Body of pancreas (tissue), 4 donors: ENCODE data around the gene TAS1R3. TPM values are rescaled to one million over a fixed set of nuclear protein-coding genes. Genes with fewer than 3 reads are reported as not detected.

Experiments
- ATAC-seq: fragments of 150-250 bp; one replicate; pipeline ENCODE4 v1.9.1; 2016
- DNase-seq, 4 donors: peaks; one replicate each; pipeline ENCODE4 v3.0.0-alpha.2; 2019
- H3K27ac ChIP-seq, 4 donors: fragments of 200-600 bp; sonication (generic); 1 replicate in 3 of 4; 2 replicates in 1 of 4; pipeline versions ENCODE4 v1.5.1 to v1.6.1; 2016 to 2019; ENCODE audit warnings: mild to moderate bottlenecking in 1 of 4, mixed read lengths in 1 of 4, moderate library complexity in 1 of 4
- H3K27me3 ChIP-seq, 2 donors: fragments of 200-600 bp; sonication (generic); one replicate each; pipeline ENCODE4 v1.6.0; 2016; ENCODE audit warnings: mild to moderate bottlenecking in 1 of 2
- H3K36me3 ChIP-seq, 2 donors: fragments of 200-600 bp; sonication (generic); replicated peaks in 1 of 2; 2 replicates each; pipeline ENCODE4 v1.5.1; 2016; ENCODE audit warnings: low read depth in 2 of 2; ENCODE audit not compliant: insufficient read depth in 1 of 2
- H3K4me1 ChIP-seq: fragments of 200-600 bp; sonication (generic); one replicate; pipeline ENCODE4 v1.6.0; 2016
- H3K4me3 ChIP-seq, 2 donors: fragments of 200-600 bp; sonication (generic); 1 replicate in 1 of 2; 2 replicates in 1 of 2; pipeline ENCODE4 v1.5.1; 2016 to 2019
- H3K9me3 ChIP-seq, 3 donors: fragments of 200-600 bp; sonication (generic); 1 replicate in 2 of 3; 2 replicates in 1 of 3; pipeline ENCODE4 v1.5.1; 2016
- CTCF ChIP-seq, 7 experiments: fragments of 450-650 bp in 4 of 7; fragments of 200-600 bp in 3 of 7; sonication (generic) in 3 of 7; IDR thresholded peaks; one replicate each; pipeline ENCODE4 v1.5.1; 2016 to 2019; ENCODE audit warnings: antibody characterized with exemption in 7 of 7
- POLR2A ChIP-seq, 3 donors: fragments of 450-650 bp; IDR thresholded peaks; one replicate each; pipeline ENCODE4 v1.6.1; 2016; ENCODE audit warnings: antibody characterized with exemption in 3 of 3, mild to moderate bottlenecking in 2 of 3
- WGBS, 2 donors: methylation state at CpG; one replicate each; pipeline ENCODE4 v1.1.5; 2017; 5-methylcytosine and 5-hydroxymethylcytosine counted together
- intact Hi-C: fragments of 100-400 bp; cut with DNase I; formaldehyde crosslinking; loops from one replicate; pipeline ENCODE4 v1.15.1; 2023
- total RNA-seq, 2 donors: library from RNA; depleted of rRNA; stranded (reverse); fragments of >200 nt; gene quantifications; one replicate each; pipeline ENCODE4 v1.1.0, GENCODE V29; 2016

The TAS1R3 gene
- total RNA-seq, 2 donors from 2014 or later = 0.26 TPM; not detected in 1

GRCh38 chr1:1359664-1360468, 28.8 kb downstream of the TAS1R3 start:
- Histone ChIP-seq H3K27ac (peak overlapping the region in 2 of 4 donors; percentile 21 to 34), H3K4me1 (peaks cover 1% of the 10 kb centered on the region), H3K4me3 (no peak overlapping the region), H3K36me3 (no peaks in the 10 kb centered on the region), H3K27me3 (peaks cover 0 to 6% of the 10 kb centered on the region in 2 donors), H3K9me3 (no peaks in the 10 kb centered on the region)
- DNase-seq (peak in 1 of 4 donors; percentile 16), ATAC-seq (peak; percentile 5)
- intact Hi-C loops = no loop called here
- no peak for TF ChIP-seq CTCF (IDR thresholded peaks at IDR 0.05)
- no peak for TF ChIP-seq POLR2A (IDR thresholded peaks at IDR 0.05)
- WGBS, 2 donors = 43 to 64% methylated on average over 14 to 28 of the region's 28 CpGs

- no peak overlapping the region for H3K4me3 ChIP-seq
- no peaks in the 10 kb centered on the region for H3K36me3 ChIP-seq
- ATAC-seq (peak; percentile 34), DNase-seq (peak in 2 of 4 donors; percentile 39 to 56)
- intact Hi-C loops = no loop called here
- H3K27ac ChIP-seq = peak overlapping the region in 1 of 4 donors; percentile 6
- no peaks in the 10 kb centered on the region for H3K9me3 ChIP-seq
- no peak for TF ChIP-seq CTCF (IDR thresholded peaks at IDR 0.05)
- TF ChIP-seq POLR2A (IDR thresholded peaks at IDR 0.05) = no peak
- H3K27me3 ChIP-seq = peaks cover 0 to 5% of the 10 kb centered on the region in 2 donors
- WGBS, 2 donors = 70 to 77% methylated on average over 14 to 20 of the region's 20 CpGs
- no peaks in the 10 kb centered on the region for H3K4me1 ChIP-seq
Observed at GRCh38 chr1:1360506-1361169, 29.6 kb downstream of the TAS1R3 start.

GRCh38 chr1:1361233-1361981, 30.3 kb downstream of the TAS1R3 start:
- DNase-seq (no peak), ATAC-seq (no peak)
- H3K27me3 ChIP-seq = peaks cover 0 to 5% of the 10 kb centered on the region in 2 donors
- no peaks in the 10 kb centered on the region for H3K4me1 ChIP-seq
- intact Hi-C loops = no loop called here
- no peaks in the 10 kb centered on the region for H3K9me3 ChIP-seq
- no peak overlapping the region for H3K4me3 ChIP-seq
- no peaks in the 10 kb centered on the region for H3K36me3 ChIP-seq
- 63 to 64% methylated on average over 17 to 33 of the region's 35 CpGs for WGBS, 2 donors
- H3K27ac ChIP-seq = peak overlapping the region in 2 of 4 donors; percentile 6 to 28
- no peak for TF ChIP-seq CTCF (IDR thresholded peaks at IDR 0.05)
- TF ChIP-seq POLR2A (IDR thresholded peaks at IDR 0.05) = no peak

GRCh38 chr1:1361982-1362423, 30.9 kb downstream of the TAS1R3 start:
- H3K36me3 ChIP-seq = no peaks in the 10 kb centered on the region
- peak overlapping the region in 2 of 4 donors; percentile 6 to 28 for H3K27ac ChIP-seq
- 32 to 33% methylated on average over 13 of the region's 13 CpGs for WGBS, 2 donors
- intact Hi-C loops = no loop called here
- no peak for DNase-seq
- peaks cover 0 to 5% of the 10 kb centered on the region in 2 donors for H3K27me3 ChIP-seq
- H3K4me3 ChIP-seq = no peak overlapping the region
- TF ChIP-seq CTCF (IDR thresholded peaks at IDR 0.05) (no peak), POLR2A (IDR thresholded peaks at IDR 0.05) (no peak)
- ATAC-seq = peak; percentile 12
- H3K4me1 ChIP-seq = no peaks in the 10 kb centered on the region
- no peaks in the 10 kb centered on the region for H3K9me3 ChIP-seq
